HCT116 (cell line): ENCODE data around the gene TPTE2. TPM values are rescaled to one million over a fixed set of nuclear protein-coding genes. Genes with fewer than 3 reads are reported as not detected.

Source experiments
- ATAC-seq: fragments of 200-7000 bp; cut with Tn5 transposase; 2 replicates; pipeline ENCODE4 v1.9.1; 2020; ENCODE audit warnings: mild to moderate bottlenecking, moderate library complexity
- BruUV-seq: library from RNA; stranded (reverse); fragments of 400-500 nt; replicated peaks from 2 replicates; lab custom pipeline; 2021; lab: Mats Ljungman, UMichigan
- CTCF ChIA-PET: fragments of 300-600 bp; sonication (Branson Sonifier 250); formaldehyde crosslinking; loops from one replicate; lab custom pipeline; 2021; ENCODE audit warnings: antibody characterized with exemption; lab: Charles Lee
- POLR2A ChIA-PET: fragments of 300-600, 350-600 bp; sonication (Branson Sonifier 250); formaldehyde crosslinking; loops from one replicate; lab custom pipeline; 2021; ENCODE audit warnings: antibody characterized with exemption; lab: Charles Lee
- RAD21 ChIA-PET, 2 experiments: fragments of 300-600 bp; sonication (Branson Sonifier 250); formaldehyde crosslinking; loops; one replicate each; lab custom pipeline; 2023; ENCODE audit warnings: low total read pairs in 2 of 2; ENCODE audit not compliant: uncharacterized antibody in 2 of 2, unreplicated experiment in 2 of 2, low non-redundant PET in 1 of 2; lab: Charles Lee
- DNase-seq: peaks from one replicate; pipeline ENCODE4 v3.0.0-alpha.2; 2010; ENCODE audit warnings: low read depth, low spot score
- H2AFZ ChIP-seq: fragments of 200-600 bp; shearing (Covaris generic), sonication (generic); 2 replicates; pipeline ENCODE4 v1.6.1; 2017; ENCODE audit warnings: low read depth, mixed run types, mixed read lengths, antibody characterized with exemption, low read length; ENCODE audit not compliant: poor library complexity, severe bottlenecking
- H3K27ac ChIP-seq: 2 replicates; pipeline ENCODE4 v1.5.1; 2012; ENCODE audit warnings: low read depth, low read length
- H3K27me3 ChIP-seq: fragments of 200-600 bp; sonication (generic); 2 replicates; pipeline ENCODE4 v1.6.1; 2016; ENCODE audit warnings: mixed run types, low read length, mixed read lengths; ENCODE audit not compliant: insufficient read depth
- H3K36me3 ChIP-seq, 2 experiments: fragments of 200-500 bp in 1 of 2; fragments of 200-600 bp in 1 of 2; sonication (Bioruptor generic) in 1 of 2; sonication (generic) in 1 of 2; 2 replicates each; pipeline versions ENCODE4 v1.5.1 to v1.6.1; 2014 to 2016; ENCODE audit warnings: low read length in 2 of 2, inconsistent platforms in 1 of 2, mixed read lengths in 1 of 2, mixed run types in 1 of 2; ENCODE audit not compliant: insufficient read depth in 2 of 2, control insufficient read depth in 1 of 2
- H3K4me1 ChIP-seq, 2 experiments: fragments of 200-600 bp in 1 of 2; sonication (generic) in 1 of 2; 2 replicates each; pipeline versions ENCODE4 v1.5.1 to v1.6.1; 2012 to 2017; ENCODE audit warnings: low read length in 2 of 2, inconsistent platforms in 1 of 2, mild to moderate bottlenecking in 1 of 2, mixed read lengths in 1 of 2, mixed run types in 1 of 2, moderate library complexity in 1 of 2; ENCODE audit not compliant: insufficient read depth in 2 of 2, control insufficient read depth in 1 of 2
- H3K4me2 ChIP-seq: fragments of 200-600 bp; sonication (generic); 2 replicates; pipeline ENCODE4 v1.6.1; 2017; ENCODE audit warnings: mixed run types, low read length, mixed read lengths
- H3K4me3 ChIP-seq, 2 experiments: fragments of 200-600 bp in 1 of 2; sonication (generic) in 1 of 2; replicated peaks in 1 of 2; 2 replicates each; pipeline ENCODE4 v1.5.1; 2011 to 2016; ENCODE audit warnings: low read length in 2 of 2, control low read depth in 1 of 2, low read depth in 1 of 2, mild to moderate bottlenecking in 1 of 2, mixed read lengths in 1 of 2, mixed run types in 1 of 2
- H3K79me2 ChIP-seq: fragments of 200-600 bp; sonication (generic); 2 replicates; pipeline ENCODE4 v1.6.1; 2017; ENCODE audit warnings: mild to moderate bottlenecking, mixed run types, low read length, moderate library complexity, mixed read lengths; ENCODE audit not compliant: insufficient read depth
- H3K9ac ChIP-seq: fragments of 200-600 bp; sonication (generic); 2 replicates; pipeline ENCODE4 v1.6.1; 2016; ENCODE audit warnings: low read length, mixed read lengths
- H3K9me2 ChIP-seq: fragments of 200-600 bp; sonication (generic), shearing (Covaris generic); 2 replicates; pipeline ENCODE4 v1.6.1; 2017; ENCODE audit warnings: mixed run types, mild to moderate bottlenecking, moderate library complexity; ENCODE audit not compliant: insufficient read depth
- H3K9me3 ChIP-seq, 2 experiments: fragments of 200-500 bp in 1 of 2; fragments of 200-600 bp in 1 of 2; sonication (Bioruptor generic) in 1 of 2; sonication (generic) in 1 of 2; 2 replicates each; pipeline ENCODE4 v1.6.1; 2014 to 2017; ENCODE audit warnings: low read length in 2 of 2, mixed read lengths in 2 of 2, inconsistent platforms in 1 of 2, low read depth in 1 of 2, mild to moderate bottlenecking in 1 of 2, mixed run types in 1 of 2, moderate library complexity in 1 of 2; ENCODE audit not compliant: control insufficient read depth in 1 of 2, insufficient read depth in 1 of 2
- H4K20me1 ChIP-seq: fragments of 200-600 bp; sonication (generic), shearing (Covaris generic); 2 replicates; pipeline ENCODE4 v1.6.1; 2017; ENCODE audit warnings: mixed run types, mild to moderate bottlenecking, moderate library complexity; ENCODE audit not compliant: insufficient read depth
- CBX3 ChIP-seq: IDR thresholded peaks from 2 replicates; pipeline ENCODE4 v1.6.1; 2012; ENCODE audit warnings: low read depth
- CEBPB ChIP-seq: IDR thresholded peaks from 2 replicates; pipeline ENCODE4 v1.6.1; 2012; ENCODE audit warnings: low read depth
- CTCF ChIP-seq, 3 experiments: fragments of 200-600 bp in 1 of 3; sonication (generic) in 1 of 3; IDR thresholded peaks in 2 of 3; conservative IDR thresholded peaks in 1 of 3; 2 replicates each; pipeline ENCODE4 v1.5.1; 2012 to 2017; ENCODE audit warnings: low read depth in 2 of 3, low read length in 2 of 3, antibody characterized with exemption in 1 of 3, borderline replicate concordance in 1 of 3, control low read depth in 1 of 3, mild to moderate bottlenecking in 1 of 3, mixed read lengths in 1 of 3, mixed run types in 1 of 3, moderate library complexity in 1 of 3; ENCODE audit not compliant: insufficient read depth in 1 of 3
- EGR1 ChIP-seq: IDR thresholded peaks from 2 replicates; pipeline ENCODE4 v1.6.1; 2012; ENCODE audit warnings: low read depth
- ELF1 ChIP-seq: IDR thresholded peaks from 2 replicates; pipeline ENCODE4 v1.6.1; 2012; ENCODE audit warnings: low read depth, borderline replicate concordance
- EZH2phosphoT487 ChIP-seq: fragments of 200-600 bp; IDR thresholded peaks from 2 replicates; pipeline ENCODE4 v1.6.1; 2018; ENCODE audit warnings: antibody characterized with exemption, borderline replicate concordance
- FOSL1 ChIP-seq: IDR thresholded peaks from 2 replicates; pipeline ENCODE4 v1.6.1; 2012; ENCODE audit warnings: low read depth
- JUND ChIP-seq: IDR thresholded peaks from 2 replicates; pipeline ENCODE4 v1.6.1; 2012
- REST ChIP-seq: IDR thresholded peaks from 2 replicates; pipeline ENCODE4 v1.6.1; 2012; ENCODE audit warnings: low read depth
- SIN3A ChIP-seq: IDR thresholded peaks from 2 replicates; pipeline ENCODE4 v1.6.1; 2012; ENCODE audit warnings: low read depth
- SP1 ChIP-seq: IDR thresholded peaks from 2 replicates; pipeline ENCODE4 v1.6.1; 2012; ENCODE audit warnings: low read depth
- TCF7L2 ChIP-seq: IDR thresholded peaks from 2 replicates; pipeline ENCODE4 v1.7.0; 2011; ENCODE audit warnings: borderline replicate concordance, inconsistent platforms; ENCODE audit not compliant: insufficient read depth, insufficient read length; ENCODE audit errors: extremely low read depth
- YY1 ChIP-seq: IDR thresholded peaks from 2 replicates; pipeline ENCODE4 v1.6.1; 2011; ENCODE audit warnings: low read length, low read depth, moderate library complexity, mild to moderate bottlenecking; ENCODE audit not compliant: insufficient replicate concordance; ENCODE audit errors: extremely low read depth
- ZBTB33 ChIP-seq: IDR thresholded peaks from 2 replicates; pipeline ENCODE4 v1.6.1; 2011; ENCODE audit warnings: mild to moderate bottlenecking, low read length, moderate library complexity; ENCODE audit not compliant: insufficient replicate concordance; ENCODE audit errors: extremely low read depth
- intact Hi-C: fragments of 100-400 bp; cut with micrococcal nuclease; formaldehyde crosslinking; loops from 2 replicates; pipeline ENCODE4 v1.10.0; 2022
- total RNA-seq: library from RNA; stranded (reverse); gene quantifications from one replicate; pipeline ENCODE4 v1.2.1, GENCODE V29; 2021; ENCODE audit not compliant: unreplicated experiment
- TF ChIP-seq, protein P1 (sequence below): IDR thresholded peaks from 2 replicates; pipeline ENCODE4 v1.6.1; 2012

TPTE2 gene
- total RNA-seq, 1 experiment from 2014 or later = not detected

DNA sequence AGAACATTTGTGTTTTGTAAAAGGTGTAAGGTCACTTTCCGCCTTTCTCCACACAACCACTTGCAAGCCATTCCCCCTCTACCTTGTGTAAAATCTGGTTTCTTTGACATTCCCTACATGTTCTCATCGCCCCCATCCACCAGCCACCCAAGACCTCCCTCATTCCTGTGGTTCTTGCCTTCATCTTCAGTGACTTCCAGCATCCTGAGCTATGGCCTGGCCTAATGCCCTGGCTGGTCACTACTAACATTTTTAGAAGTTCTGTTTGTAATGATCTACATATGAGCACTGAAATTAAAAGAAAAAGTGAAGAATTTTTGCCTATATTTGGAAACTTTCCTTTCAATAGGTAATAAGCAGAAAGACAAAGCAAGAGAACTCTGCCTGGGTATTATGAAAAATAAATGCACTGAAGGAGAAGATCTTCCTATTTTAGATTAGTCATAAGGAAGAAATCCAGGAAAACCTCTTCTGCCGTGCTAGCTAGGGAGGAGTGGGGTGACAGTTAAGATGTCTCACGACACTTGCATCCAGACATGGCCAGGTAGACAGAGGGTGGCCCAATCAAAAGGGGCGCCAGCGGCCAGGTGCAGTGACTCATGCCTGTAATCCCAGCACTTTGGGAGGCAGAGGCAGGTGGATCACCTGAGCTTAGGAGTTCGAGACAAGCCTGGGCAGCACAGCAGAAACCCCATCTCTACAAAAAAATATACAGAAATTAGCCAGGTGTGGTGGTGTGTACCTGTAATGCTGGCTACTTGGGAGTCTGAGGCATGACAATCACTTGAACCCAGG lies 44.0 kb upstream of the TPTE2 start:
- H3K79me2 ChIP-seq = peaks cover 89% of the 10 kb centered on the region
- TF ChIP-seq ZBTB33 = no peak
- TF ChIP-seq EGR1 = no peak
- TF ChIP-seq EZH2phosphoT487 = no peak
- TF ChIP-seq CEBPB = no peak
- peak; percentile 47; the same call in 1 of the 2 replicates for TF ChIP-seq FOSL1
- no peak for TF ChIP-seq CTCF (IDR thresholded peaks at IDR 0.05 in 2 of 3, conservative IDR thresholded peaks at IDR 0.05 in 1 of 3; ENCODE audit: borderline replicate concordance in 1 of 3, insufficient read depth in 1 of 3, low read depth in 2 of 3, low read length in 2 of 3)
- no peak for TF ChIP-seq TCF7L2
- 0 out of 2 replicates have a peak, but pooled peaks have one; percentile 20 for TF ChIP-seq SIN3A
- TF ChIP-seq ELF1 = no peak
- no peak for TF ChIP-seq REST
- TF ChIP-seq CBX3 = peak; percentile 21; the same call in 1 of the 2 replicates
- peak; percentile 39; the same call in 1 of the 2 replicates for TF ChIP-seq SP1
- no peak for TF ChIP-seq YY1
- TF ChIP-seq, protein P1, sequence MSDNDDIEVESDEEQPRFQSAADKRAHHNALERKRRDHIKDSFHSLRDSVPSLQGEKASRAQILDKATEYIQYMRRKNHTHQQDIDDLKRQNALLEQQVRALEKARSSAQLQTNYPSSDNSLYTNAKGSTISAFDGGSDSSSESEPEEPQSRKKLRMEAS = no peak
- peak; percentile 38; the same call in 1 of the 2 replicates for TF ChIP-seq JUND

More for the DNA sequence above, 44.0 kb upstream of the TPTE2 start:
- DNase-seq = peak; percentile 40
- no TSS peak for BruUV-seq
- RAD21 ChIA-PET = no interaction called here
- Histone ChIP-seq H4K20me1 (peaks cover 3% of the 10 kb centered on the region; the same call in 1 of the 2 replicates), H3K36me3 (no peaks in the 10 kb centered on the region), H3K9ac (0 out of 2 replicates have a peak overlapping the region, but pooled peaks have one; percentile 6), H3K4me2 (peak overlapping the region; percentile 76), H3K9me3 (no peaks in the 10 kb centered on the region), H3K27me3 (no peaks in the 10 kb centered on the region), H3K9me2 (no peaks in the 10 kb centered on the region), H2AFZ (no peak overlapping the region), H3K4me1 (peaks cover 28 to 52% of the 10 kb centered on the region in 2 experiments), H3K4me3 (no peak overlapping the region), H3K27ac (peak overlapping the region; percentile 69)
- peak; percentile 57 for ATAC-seq
- CTCF ChIA-PET = no interaction called here
- POLR2A ChIA-PET = no interaction called here
- intact Hi-C loops = no loop called here
